HL-60 (cell line): ENCODE measurements around the gene AJUBA.

Experiments used
- DNase-seq, 2 experiments: peaks; one replicate each; pipeline ENCODE4 v3.0.0-alpha.2; 2010 to 2020; ENCODE audit warnings: low read depth in 1 of 2, low spot score in 1 of 2
- H3K27ac ChIP-seq: fragments of 250-450 bp; sonication (Bioruptor Pico); replicated peaks from 2 replicates; pipeline ENCODE4 v1.5.1; 2020; ENCODE audit warnings: mild to moderate bottlenecking, moderate library complexity
- H3K27me3 ChIP-seq: fragments of 250-450 bp; sonication (Bioruptor Pico); 2 replicates; pipeline ENCODE4 v1.5.1; 2021; ENCODE audit warnings: mild to moderate bottlenecking, moderate library complexity; ENCODE audit not compliant: insufficient read depth, poor library complexity, severe bottlenecking
- H3K4me3 ChIP-seq: replicated peaks from 2 replicates; pipeline ENCODE4 v1.5.1; 2011; ENCODE audit warnings: mild to moderate bottlenecking, control low read depth, low read length; ENCODE audit not compliant: insufficient read depth
- CTCF ChIP-seq: IDR thresholded peaks from one replicate; pipeline ENCODE4 v1.5.1; 2011; ENCODE audit warnings: low read length, control low read depth, inconsistent platforms; ENCODE audit not compliant: insufficient read depth
- GABPA ChIP-seq: IDR thresholded peaks from 2 replicates; pipeline ENCODE4 v1.6.1; 2012; ENCODE audit warnings: low read depth
- POLR2AphosphoS5 ChIP-seq: IDR thresholded peaks from 2 replicates; pipeline ENCODE4 v1.6.1; 2012; ENCODE audit warnings: low read depth
- REST ChIP-seq: IDR thresholded peaks from 2 replicates; pipeline ENCODE4 v1.6.1; 2012; ENCODE audit warnings: low read depth; ENCODE audit not compliant: insufficient replicate concordance
- SPI1 ChIP-seq: IDR thresholded peaks from 2 replicates; pipeline ENCODE4 v1.6.1; 2012; ENCODE audit warnings: low read depth, mild to moderate bottlenecking, borderline replicate concordance

AJUBA gene

GRCh38 chr14:23009483-23009938, 27.2 kb upstream of the AJUBA start:
- DNase-seq, result peak in 1 of 2 experiments; percentile 28
- TF ChIP-seq GABPA (no peak), CTCF (no peak), POLR2AphosphoS5 (no peak), SPI1 (no peak), REST (no peak)
- H3K27me3 ChIP-seq, result no peaks in the 10 kb centered on the region
- H3K27ac ChIP-seq, result peak overlapping the region; percentile 95
- H3K4me3 ChIP-seq, result peak overlapping the region; percentile 34

GRCh38 chr14:23008831-23009230, 26.5 kb upstream of the AJUBA start:
- peak in 1 of 2 experiments; percentile 24 for DNase-seq
- Histone ChIP-seq H3K4me3 (no peak overlapping the region), H3K27ac (peak overlapping the region; percentile 95), H3K27me3 (no peaks in the 10 kb centered on the region)
- TF ChIP-seq POLR2AphosphoS5 (no peak), SPI1 (peak; percentile 33; the same call in 1 of the 2 replicates)

GRCh38 chr14:23006544-23007419, 24.4 kb upstream of the AJUBA start:
- TF ChIP-seq CTCF (peak; percentile 15), GABPA (no peak), POLR2AphosphoS5 (peak; percentile 96), REST (peak; percentile 75), SPI1 (no peak)
- H3K27ac ChIP-seq, result peak overlapping the region; percentile 89

GRCh38 chr14:23006188-23006534, 23.8 kb upstream of the AJUBA start:
- Histone ChIP-seq H3K27ac (peak overlapping the region; percentile 89), H3K27me3 (no peaks in the 10 kb centered on the region), H3K4me3 (peak overlapping the region; percentile 57)
- TF ChIP-seq POLR2AphosphoS5, result no peak
- TF ChIP-seq GABPA, result no peak
- TF ChIP-seq SPI1, result no peak
- TF ChIP-seq CTCF, result no peak
- TF ChIP-seq REST, result no peak
- DNase-seq, result no peak

More at GRCh38 chr14:23006544-23007419, 24.4 kb upstream of the AJUBA start:
- peak; percentile 93 to 99 for DNase-seq
- Histone ChIP-seq H3K4me3 (peak overlapping the region; percentile 57), H3K27me3 (no peaks in the 10 kb centered on the region)
